GM18507 (cell line): ENCODE measurements around the gene PARP3.

Source experiments
- DNase-seq: peaks from one replicate; pipeline ENCODE4 v3.0.0; 2011; ENCODE audit warnings: low read depth; ENCODE audit not compliant: insufficient read length; ENCODE audit errors: extremely low spot score
- FAIRE-seq: peaks from 2 replicates; lab custom pipeline; 2011; peaks lifted over from hg19 to GRCh38; lab: Jason Lieb, UNC

The PARP3 gene

DNA sequence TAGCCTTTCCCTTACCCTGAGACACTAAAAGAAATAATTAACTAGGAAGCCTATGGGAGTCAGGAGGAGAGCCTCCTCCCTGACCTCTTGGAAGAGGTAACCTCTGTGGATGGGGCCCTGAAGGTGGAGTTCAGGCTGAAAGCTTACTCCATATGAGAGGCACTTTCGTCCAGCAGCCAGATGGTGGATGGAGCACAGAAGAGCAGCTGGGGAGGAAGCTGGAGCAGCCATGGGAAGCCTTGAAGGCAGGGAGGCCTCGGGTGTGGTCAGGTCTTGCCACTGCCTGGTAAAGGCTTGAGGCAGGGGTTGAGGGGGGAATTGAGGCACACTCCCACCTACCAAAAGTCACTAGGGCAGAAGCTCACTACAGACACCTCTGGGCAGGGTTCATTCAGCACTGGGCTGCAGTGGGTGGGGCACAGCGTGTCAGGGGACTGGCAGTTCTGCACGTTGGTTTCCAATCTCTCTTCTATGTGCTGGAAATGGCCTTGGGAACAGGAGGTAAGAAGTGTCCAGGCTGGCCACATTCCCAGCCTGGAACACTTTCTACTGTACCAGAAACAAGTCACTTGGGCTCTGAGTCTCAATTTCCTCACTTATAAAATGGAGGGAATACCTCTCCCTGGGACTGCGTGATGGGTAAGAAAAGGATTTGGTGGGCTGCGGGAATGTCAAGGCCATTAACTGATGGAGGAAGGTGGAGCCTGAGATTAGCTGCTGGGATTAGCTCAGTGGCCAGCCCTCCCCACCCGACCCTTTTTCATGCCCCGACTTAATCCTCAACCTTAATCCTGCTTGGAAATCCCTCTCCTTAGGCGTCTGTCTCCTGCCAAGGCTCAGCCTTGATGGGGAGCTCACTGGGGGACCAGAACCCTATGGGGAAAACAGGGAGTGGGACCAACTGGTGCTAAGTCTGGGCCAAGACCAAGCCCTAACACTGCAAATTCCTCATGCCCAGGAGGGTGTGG lies 19.7 kb downstream of the PARP3 start:
- FAIRE-seq, result no peak
- DNase-seq, result no peak

DNA sequence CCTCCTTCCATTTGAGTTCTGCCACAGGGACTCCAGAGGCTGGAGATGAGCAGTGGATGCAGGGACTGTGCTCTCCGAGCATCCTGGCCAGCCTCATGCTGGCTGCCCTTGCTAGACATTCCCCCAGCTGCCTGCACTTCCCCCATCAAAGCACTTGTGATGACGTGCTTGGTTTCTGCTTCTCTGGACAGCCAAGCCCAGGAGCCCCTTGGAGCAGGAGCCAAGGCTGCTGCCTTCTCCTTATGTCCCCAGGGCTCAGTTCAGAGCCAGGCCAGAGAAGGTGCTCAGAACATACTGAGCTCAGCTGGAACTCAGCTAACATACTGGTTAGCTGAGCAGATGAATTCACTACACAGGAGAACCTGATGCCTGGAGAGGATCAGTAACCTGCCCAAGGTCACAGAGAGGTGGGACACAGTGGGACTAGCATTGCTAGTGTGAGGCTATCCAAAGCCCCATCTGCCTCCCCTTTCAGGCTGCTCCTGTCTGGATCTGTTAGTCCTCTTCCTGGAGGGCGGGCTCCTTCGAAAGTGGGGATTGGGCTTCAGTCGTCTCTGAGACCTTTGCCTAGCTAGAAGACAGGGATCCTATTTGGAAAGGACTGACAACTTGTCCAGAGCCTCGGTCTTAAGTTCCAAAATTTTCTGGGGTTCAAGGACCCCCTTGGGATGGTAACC lies 20.8 kb downstream of the PARP3 start:
- FAIRE-seq, result no peak
- no peak for DNase-seq

DNA sequence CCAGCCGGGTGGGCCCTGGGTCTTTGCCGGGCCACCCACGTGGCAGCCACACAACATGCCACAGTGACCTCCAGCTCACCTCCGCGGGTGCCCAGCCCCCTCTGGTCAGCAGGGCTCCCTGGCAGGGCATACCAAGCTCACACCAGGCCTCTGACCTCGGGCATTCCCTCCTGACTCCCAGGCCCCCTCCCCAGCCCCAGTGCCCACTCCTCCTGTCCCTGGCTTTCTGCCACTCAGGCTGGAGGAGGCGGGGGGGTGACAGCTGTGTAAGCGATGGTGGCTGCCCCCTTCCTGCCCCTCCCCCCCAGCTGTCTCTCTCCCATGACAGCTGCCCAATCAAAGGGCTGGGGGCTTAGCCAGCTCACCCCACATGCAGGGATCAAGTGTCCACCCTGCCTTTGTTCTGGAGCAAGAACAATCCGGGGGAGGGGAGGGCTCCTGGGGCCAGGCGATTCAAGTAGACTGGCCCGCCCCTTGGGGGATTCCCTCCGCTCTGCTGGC lies 21.8 kb downstream of the PARP3 start:
- FAIRE-seq (no peak), DNase-seq (no peak)

DNA sequence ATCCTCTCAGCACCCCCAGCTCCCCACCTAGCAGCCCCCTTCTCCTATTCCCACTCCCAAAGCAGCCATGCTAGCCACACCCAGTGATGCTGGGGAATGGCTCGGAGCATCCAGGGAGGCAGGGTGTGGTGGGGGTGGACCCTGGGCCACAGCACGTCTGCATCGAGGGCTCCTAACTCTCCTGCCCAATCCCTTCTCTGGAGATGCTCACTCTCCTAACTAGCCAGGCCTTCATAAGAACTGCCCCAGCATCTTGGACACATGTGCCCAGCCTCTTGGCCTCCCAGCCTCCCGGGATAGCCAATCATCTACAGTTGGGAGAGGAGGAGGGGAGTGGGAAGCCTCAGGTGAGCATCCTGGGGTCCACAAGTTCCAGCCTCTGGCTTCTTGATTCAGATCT lies 22.4 kb downstream of the PARP3 start:
- FAIRE-seq, result no peak
- no peak for DNase-seq

DNA sequence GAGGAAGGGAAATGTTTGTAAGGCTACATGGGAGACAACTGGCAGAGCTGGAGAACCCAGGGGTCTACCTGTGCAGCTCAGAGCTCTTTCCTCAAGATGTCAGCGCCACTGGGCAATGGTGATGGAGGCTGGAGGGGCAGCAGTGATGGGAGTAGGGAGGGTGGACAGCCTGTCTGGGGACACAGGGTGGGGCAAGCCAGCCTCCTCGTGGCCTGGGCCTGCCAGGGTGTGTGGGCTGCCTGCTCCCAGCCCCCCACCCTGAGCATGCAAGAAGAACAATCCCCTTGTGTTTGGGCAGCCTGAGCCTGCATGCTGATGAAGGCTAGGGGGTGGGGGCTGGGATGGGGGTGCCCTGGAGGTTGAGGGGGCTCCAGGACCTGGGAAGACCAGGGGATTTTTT lies 23.9 kb downstream of the PARP3 start:
- DNase-seq (no peak), FAIRE-seq (no peak)

DNA sequence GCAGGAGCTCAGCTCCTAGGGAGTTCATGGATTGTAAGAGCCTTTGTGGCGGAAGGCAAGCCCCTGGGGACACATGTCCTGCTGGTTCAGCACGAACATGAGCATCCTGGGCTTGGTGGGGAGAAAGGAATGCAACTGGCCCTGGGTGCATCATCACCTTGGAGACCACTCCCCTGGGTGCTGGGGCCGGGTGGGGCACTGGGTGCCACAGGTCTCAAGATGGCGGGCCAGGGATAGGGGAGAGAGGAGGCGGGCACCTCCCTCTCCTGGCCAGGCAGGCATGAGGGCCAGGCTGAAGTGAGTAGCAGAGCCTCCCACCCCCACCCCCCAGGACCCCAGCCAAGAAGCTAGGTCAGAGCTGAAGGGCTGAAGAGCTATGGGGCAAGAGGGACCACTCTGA lies 24.3 kb downstream of the PARP3 start:
- DNase-seq, result no peak
- no peak for FAIRE-seq

DNA sequence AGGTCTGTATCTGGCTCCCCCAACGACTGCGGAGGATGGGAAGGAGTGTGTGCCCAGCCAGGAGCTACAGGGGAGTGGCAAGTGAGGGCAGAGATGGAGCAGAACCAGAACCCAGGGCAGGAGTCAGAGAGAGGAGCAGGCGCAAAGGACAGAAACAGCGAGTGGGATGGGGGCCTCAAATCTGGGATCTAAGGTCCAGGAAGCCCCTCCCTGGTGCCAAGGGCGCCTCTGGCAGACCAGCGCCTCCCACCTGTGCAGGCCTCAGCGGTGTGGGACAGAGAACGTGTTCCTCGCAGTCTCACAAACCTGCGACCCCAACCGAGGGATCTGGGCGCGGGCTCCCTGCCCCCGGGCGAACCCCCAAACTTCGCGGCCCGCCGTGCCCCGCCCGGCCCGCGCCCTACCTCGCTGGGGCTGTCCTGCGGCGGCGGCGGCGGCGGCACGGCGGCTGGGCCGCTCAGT lies 24.8 kb downstream of the PARP3 start:
- DNase-seq, result no peak

DNA sequence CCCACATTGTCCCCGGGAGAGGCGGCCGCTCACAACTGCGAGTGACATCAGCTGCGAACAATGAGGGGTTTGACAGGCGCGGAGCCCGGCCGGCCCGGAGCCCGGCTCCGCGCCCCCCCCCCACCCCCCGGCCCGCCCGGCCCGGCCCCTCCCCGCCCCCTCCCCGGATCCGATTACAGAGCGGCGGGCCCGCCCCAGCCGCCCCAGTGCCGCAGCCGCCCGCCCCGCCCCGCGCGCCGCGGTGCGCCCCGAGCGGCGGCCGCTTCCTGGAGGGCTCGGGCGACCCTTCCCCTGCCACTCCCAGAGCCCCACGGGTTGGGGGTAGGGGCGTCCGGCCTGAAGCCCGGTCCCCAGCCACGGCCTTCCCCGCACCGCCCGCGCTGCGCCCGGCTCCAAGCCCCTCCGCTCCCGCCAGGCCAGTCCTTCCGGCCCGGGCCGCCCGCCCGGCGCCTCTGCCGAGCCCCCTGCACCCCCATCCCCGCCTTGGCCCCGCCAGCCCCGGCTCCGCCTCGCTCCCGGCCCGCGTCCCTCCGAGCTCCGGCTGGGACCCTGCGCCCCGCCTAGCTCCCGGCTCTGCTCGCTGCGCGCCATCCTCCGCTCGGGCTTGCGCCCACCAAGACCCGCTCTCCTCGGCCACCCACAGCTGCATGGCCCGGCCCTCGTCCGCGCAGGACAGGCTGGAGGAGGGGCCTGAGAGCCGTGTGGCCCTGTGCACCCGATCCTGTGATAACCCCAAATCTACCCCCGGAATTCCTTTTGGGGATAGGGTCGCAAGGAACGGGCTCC lies 25.4 kb downstream of the PARP3 start, which contains the start of gene PCBP4:
TSS of gene PCBP4 (minus strand) at position 71 of the 786 bp plus-strand sequence. CDS start 6,214 bp downstream, outside the sequence.
- FAIRE-seq, result no peak
- no peak for DNase-seq

More for the DNA sequence above, 24.8 kb downstream of the PARP3 start:
- no peak for FAIRE-seq

DNA sequence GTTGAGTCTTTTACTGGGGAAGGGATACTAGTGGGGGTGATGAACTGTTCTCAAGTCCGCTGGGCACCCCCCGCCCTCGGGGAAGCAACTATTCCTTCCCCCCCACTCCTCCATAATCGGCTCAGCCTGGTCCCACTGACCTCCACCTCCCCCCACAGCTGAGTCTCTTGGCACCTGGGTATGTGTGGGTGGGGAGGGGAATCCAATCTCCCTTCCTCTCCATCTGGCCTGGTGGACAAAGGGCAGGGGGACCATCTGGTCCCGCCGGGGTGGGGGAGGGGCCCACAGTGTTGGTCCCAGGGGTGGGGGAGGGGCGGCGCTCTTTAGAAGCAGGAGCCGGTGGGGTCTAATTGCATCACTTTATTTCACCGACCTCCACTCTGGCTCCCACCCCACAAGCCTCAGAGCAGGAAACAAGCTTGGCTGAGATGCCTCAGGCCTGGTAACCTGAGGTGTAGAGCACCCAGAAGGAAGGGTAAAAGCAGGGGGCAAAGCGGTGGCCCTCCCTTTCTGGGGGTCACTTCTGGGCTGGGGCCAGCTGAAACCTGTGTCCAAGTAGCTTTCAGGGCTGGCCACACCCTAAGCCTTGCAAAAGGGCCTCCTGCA lies 26.1 kb downstream of the PARP3 start:
- FAIRE-seq, result no peak

DNA sequence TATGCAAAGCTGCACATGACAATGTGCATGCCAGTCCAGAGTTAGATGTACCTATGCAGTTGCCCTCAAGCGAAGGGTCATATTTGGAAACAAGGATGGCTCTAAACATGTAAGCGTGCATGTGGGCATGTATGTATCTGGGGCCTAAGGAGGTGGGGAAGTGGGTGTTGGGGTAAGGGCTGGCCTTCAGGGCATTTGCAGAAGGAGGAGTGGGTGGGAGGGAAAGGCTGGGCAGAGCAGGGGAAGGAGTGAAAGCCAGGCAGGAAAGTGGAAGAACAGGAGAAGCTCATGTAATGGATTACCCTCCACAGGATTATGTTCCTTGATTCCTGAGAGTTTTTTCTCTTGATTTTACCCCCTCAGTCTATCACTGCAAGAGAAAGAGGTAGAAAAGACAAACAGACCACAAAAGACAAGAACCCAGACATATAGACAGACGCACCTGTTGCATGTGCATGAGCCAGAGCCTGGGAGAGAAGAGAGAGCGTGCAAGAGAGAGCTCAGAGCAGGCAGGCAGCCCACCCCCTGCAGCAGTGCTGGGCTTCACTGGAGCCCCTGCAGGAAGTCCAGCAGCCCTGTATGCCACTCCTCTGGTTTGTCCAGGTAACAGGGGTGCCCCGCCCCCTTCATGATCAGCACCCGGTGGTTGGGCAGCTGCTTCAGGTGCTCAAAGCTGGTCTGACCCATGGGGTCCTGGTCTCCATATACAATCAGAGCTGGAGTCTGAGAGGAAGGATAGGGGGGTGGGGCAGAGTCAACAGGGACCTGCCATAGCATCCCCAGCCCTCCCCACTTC lies 26.9 kb downstream of the PARP3 start:
- DNase-seq (no peak), FAIRE-seq (no peak)

More for the DNA sequence above, 26.1 kb downstream of the PARP3 start:
- no peak for DNase-seq

DNA sequence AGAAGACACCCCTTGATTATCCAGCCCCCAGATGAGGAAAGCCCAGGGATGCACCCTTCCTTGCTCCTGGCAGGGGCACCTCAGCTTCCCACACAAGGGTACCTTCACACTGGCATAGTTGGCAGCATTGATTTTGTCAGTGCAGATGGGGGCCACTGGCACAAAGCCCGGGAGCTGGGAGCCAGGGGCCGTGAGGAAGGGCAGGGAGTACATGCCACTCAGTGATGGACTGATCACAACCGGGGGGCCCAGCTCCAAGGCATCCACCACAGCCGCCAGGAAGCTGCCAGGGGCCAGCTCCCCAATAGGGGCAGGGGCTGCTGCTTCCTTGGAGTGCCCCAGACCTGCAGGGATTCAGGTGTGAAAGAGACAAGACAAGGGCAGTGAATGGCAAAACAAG lies 27.7 kb downstream of the PARP3 start:
- FAIRE-seq, result no peak
- no peak for DNase-seq

DNA sequence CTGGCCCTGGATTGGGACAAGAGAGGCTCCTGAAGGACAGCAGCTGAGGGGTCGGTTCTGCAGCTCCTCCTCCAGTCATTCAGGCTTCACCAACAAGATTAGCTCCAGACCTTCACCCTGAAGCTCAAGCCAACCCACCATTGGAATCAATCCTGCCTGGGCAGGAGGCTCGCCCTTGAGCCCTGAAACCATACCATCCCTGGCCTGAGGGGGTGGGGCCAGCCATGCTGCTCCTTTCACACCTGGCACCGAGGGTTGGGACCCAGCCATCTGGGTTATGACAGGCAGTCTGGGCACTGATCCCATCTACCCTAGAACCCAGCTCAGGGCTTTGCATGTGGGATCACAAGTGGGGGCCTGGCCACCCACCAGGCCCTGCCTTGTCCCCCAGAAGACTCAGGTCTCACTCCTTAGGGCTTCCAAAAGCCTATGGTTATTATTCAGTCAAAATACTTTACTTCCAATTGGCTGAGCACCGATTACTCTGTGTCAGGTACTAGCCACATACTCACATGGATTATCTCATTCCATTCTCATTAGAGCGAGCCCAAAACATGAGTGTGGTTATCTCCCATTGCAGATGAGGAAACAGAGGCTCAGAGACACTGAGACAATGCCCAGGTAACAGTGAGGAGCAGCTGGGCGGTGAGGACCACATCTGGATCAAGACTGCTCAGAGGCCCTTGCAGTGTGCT lies 28.6 kb downstream of the PARP3 start:
- DNase-seq (no peak), FAIRE-seq (no peak)

DNA sequence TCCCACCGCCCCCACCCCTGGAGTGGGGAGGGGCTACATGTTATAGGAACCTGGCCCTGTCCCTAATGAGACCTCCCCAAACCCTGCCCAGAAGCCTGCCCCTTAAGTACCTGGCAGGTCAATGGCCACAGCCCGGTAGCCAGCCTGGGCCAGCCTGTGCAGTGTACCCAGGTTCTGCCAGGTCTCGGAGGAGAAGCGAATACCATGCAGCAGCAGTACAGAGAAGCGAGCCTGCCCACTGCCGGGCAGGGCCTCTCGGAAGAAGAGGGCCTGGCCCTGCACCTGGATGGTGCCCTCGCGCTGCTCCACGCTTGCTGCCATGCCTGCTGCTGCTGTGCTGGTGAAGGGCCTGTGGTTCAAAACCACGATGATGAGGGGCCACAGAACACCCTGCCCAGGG lies 29.2 kb downstream of the PARP3 start:
- DNase-seq, result no peak
- no peak for FAIRE-seq

DNA sequence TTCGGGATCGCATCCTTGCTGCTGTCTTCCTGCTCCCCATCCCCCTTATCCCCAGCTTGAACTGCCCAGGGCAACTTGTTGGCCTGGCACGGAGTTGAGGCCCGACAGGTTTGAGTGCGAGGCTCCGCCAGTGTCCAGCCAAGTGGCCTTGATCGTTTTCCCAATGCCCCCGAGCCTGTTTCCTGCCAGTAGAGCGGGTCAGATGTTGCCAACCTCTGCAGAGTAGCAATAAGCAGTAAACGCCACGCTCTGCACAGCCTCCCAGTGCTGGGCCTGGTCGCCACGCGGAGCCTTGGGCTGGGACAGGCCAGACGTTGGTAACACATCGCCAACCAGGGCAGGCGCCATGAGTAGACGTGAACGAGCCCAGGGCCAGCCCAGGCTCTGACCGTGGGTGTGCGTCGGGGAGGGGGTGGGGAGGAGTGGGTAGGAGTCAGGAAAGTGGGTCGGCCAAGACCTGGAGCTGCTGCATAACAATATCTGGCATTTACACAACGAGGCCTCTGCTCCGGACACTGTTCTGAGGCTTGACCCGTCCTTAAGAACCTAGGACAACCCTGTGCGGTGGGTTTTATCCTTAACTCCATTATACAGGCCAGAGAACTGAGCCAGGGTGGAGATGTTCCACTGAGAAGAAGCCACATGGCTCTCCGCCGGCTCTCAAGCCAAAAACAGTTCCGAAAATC lies 32.3 kb downstream of the PARP3 start:
- FAIRE-seq (no peak), DNase-seq (no peak)

DNA sequence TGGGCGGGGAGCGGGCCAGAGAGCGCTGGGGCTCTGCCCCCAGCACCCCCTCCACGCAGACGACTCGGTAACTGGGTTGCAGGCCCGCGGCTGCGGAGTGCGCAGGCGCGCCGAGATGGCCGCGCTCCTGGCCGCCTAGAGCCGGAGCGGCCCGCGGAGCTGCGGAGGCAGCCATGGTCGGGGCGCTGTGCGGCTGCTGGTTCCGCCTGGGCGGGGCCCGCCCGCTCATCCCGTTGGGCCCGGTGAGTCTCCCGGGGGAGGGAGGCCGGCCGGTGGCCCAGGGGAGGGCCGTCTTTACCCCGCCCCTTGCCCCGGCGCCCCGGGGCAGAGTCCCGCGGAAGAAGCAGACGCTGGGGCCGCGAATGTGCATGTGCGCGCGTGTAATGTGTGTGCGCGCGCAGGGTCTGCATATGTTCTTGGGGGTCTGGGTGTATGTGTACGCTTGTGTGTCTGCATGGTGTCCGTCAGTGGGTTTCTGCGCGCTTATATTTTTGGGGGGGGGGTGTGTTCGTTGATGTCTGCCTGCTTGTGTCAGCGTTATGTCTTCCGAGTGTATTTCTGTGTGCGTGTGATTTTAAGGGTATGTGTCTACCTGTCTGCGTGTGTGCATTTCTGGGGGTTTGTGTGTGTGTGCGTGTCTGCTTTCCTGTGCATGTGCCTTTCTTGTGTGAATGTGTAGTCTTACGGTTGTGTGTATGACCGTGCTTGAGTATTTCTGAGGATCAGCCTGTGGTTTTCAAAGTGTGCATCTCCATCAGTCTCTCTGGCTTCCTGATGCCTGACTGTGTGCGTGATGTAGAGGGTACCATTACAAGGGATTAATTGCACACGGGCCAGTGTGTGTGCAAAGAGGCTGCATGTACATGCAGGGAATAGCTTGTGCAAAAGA lies 33.0 kb downstream of the PARP3 start, which contains the start of gene ABHD14A:
TSS of gene ABHD14A (plus strand) at position 102 of the 889 bp plus-strand sequence. CDS start at position 174, 72 bp downstream.
- peak; percentile 84 for FAIRE-seq
- peak; percentile 84 for DNase-seq

DNA sequence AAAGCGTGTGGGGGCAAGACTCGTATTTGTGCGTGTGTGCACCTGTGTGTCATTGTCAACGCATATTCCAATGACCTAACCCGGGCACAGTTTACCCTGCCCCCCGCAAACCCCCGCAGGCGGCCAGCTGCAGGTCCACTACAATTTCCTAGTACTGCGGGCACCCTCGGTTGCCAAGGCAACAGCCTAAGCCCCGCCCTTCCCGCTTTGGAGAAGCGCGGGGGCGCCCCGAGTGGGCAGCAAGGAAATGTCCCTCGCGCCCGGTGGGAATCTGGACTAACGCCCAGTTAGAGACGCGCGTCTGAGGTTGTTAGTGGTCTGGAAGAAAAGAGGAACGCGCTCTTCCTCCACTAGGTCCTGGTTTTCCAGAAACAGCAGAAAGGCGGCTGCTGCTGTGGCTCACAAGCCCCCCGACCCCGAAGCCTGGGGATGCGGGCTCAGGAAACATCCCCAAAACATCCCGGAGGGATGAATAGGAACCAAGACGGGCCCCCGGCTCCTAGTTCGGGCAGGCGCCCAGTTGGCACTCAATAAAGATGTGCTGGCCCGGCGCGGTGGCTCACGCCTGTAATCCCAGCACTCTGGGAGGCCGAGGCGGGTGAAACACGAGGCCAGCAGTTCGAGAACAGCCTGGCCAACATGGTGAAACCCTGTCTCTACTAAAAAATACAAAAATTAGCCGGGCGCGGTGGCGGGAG lies 33.8 kb downstream of the PARP3 start:
- no peak for DNase-seq
- no peak for FAIRE-seq
